BJ (cell line): ENCODE results near the gene ST7. TPM values are rescaled to one million over a fixed set of nuclear protein-coding genes. Genes with fewer than 3 reads are reported as not detected.

ENCODE experiments used
- CTCF ChIA-PET: fragments of 350-600 bp; formaldehyde crosslinking; extraction: SDS; loops from one replicate; lab custom pipeline; 2021; ENCODE audit warnings: antibody characterized with exemption, inconsistent platforms; lab: Yijun Ruan, JAX
- POLR2A ChIA-PET: fragments of 300-600 bp; sonication (Branson Sonifier 250); formaldehyde crosslinking; extraction: SDS; loops from one replicate; lab custom pipeline; 2021; ENCODE audit warnings: antibody characterized with exemption; lab: Charles Lee
- DNase-seq: peaks from one replicate; pipeline ENCODE4 v3.0.0-alpha.2; 2011; ENCODE audit warnings: low read depth
- H3K27me3 ChIP-seq: 2 replicates; pipeline ENCODE4 v1.6.0; 2011; ENCODE audit warnings: low read length; ENCODE audit not compliant: control insufficient read depth, insufficient read depth
- H3K36me3 ChIP-seq: 2 replicates; pipeline ENCODE4 v1.5.1; 2011; ENCODE audit warnings: low read length; ENCODE audit not compliant: control insufficient read depth, insufficient read depth
- H3K4me3 ChIP-seq: 2 replicates; pipeline ENCODE4 v1.5.1; 2011; ENCODE audit warnings: low read depth, mild to moderate bottlenecking, control low read depth, low read length
- polyA plus RNA-seq: library from polyadenylated mRNA; depleted of rRNA; stranded (reverse); fragments of >200 nt; gene quantifications from 2 replicates; pipeline ENCODE4 v1.2.3, GENCODE V29; 2011
- TF ChIP-seq, protein P1 (sequence below): IDR thresholded peaks from 2 replicates; pipeline ENCODE4 v1.5.1; 2011; ENCODE audit warnings: low read depth, mild to moderate bottlenecking, control low read depth, inconsistent platforms, low read length, moderate library complexity; ENCODE audit not compliant: insufficient read depth

Gene ST7
- polyA plus RNA-seq, 1 experiment: 16.0 TPM

DNA sequence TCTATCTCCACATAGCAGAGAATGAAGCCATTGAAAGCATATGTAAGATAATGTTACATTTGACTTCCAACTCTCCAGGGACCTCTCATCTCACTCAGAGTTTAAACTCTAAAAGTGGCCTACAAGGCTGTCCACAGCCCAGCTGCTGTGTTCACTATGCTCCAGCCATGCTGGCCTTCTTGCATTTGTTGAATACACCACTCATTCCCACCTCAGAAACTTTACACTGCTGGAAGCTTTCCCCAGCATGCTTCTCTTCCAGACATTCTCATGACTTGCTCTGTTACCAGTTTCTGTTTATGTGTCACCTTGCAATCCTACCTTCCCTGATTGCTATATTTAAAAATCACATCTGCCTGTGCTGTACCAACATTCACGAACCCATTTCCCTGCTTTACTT lies 202.4 kb downstream of the ST7 start:
- H3K36me3 ChIP-seq: no peaks in the 10 kb centered on the region; the same call in 1 of the 2 replicates
- no peak overlapping the region for H3K4me3 ChIP-seq
- CTCF ChIA-PET: no interaction called here
- POLR2A ChIA-PET: no interaction called here
- TF ChIP-seq, protein P1, sequence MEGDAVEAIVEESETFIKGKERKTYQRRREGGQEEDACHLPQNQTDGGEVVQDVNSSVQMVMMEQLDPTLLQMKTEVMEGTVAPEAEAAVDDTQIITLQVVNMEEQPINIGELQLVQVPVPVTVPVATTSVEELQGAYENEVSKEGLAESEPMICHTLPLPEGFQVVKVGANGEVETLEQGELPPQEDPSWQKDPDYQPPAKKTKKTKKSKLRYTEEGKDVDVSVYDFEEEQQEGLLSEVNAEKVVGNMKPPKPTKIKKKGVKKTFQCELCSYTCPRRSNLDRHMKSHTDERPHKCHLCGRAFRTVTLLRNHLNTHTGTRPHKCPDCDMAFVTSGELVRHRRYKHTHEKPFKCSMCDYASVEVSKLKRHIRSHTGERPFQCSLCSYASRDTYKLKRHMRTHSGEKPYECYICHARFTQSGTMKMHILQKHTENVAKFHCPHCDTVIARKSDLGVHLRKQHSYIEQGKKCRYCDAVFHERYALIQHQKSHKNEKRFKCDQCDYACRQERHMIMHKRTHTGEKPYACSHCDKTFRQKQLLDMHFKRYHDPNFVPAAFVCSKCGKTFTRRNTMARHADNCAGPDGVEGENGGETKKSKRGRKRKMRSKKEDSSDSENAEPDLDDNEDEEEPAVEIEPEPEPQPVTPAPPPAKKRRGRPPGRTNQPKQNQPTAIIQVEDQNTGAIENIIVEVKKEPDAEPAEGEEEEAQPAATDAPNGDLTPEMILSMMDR: no peak
- H3K27me3 ChIP-seq: no peaks in the 10 kb centered on the region
- no peak for DNase-seq

DNA sequence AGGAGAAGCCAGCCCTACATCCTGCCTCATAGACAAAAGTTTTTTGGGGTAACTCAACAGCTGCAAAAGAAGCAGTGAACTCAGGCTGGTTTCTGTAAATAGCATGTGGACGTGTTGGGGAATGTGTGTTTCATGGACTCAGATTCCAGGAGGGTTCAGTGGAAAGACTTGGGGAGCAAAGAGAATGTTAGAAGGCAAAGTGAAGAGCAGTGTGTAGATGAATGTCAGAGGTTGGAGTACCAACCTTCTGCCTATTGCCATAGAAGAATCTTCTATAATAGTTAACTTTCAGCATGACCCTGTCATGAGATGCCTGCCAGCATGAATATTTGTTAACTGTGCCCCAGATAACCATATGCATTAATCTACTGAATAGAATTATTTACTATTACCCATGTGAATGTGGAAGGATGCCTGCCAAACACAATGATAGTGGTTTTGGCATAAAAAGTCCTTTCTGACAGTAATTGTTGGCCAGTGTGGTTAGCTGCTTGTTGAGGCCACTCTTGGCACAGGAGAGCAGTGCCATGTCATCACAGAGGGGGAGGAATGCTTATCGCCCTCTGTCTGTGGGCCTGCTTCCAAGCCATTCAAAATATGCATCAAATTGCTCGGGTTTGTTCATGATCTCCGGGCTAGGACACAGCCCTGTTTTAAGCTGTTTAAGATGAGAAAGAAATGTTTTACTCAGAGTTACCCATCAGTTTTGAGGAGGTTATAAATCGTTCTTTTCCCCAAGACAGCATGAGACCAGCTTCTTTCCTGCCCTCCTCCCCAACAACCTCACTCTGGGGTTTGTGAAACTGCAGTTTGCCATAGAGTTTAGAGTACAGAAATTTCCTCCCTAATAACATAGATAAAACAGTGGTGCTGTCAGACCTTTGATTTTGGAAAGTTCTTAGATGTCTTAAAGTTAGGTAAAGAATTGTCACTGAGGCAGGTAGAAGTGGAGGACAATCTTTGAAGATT lies 204.2 kb downstream of the ST7 start:
- no peaks in the 10 kb centered on the region; the same call in 1 of the 2 replicates for H3K36me3 ChIP-seq
- DNase-seq: peak; percentile 46
- H3K4me3 ChIP-seq: no peak overlapping the region
- no peaks in the 10 kb centered on the region for H3K27me3 ChIP-seq
- TF ChIP-seq, protein P1: peak; percentile 48
- CTCF ChIA-PET: interaction anchor here (0.9 to 2.6 kb wide), 2 partner anchors 23 to 30 kb away, joined by 4 to 11 read pairs; no protein-coding TSS in a partner anchor
- POLR2A ChIA-PET: interaction anchor here (0.6 kb wide), 1 partner anchor 35 kb away, joined by 3 read pairs; no protein-coding TSS in a partner anchor

DNA sequence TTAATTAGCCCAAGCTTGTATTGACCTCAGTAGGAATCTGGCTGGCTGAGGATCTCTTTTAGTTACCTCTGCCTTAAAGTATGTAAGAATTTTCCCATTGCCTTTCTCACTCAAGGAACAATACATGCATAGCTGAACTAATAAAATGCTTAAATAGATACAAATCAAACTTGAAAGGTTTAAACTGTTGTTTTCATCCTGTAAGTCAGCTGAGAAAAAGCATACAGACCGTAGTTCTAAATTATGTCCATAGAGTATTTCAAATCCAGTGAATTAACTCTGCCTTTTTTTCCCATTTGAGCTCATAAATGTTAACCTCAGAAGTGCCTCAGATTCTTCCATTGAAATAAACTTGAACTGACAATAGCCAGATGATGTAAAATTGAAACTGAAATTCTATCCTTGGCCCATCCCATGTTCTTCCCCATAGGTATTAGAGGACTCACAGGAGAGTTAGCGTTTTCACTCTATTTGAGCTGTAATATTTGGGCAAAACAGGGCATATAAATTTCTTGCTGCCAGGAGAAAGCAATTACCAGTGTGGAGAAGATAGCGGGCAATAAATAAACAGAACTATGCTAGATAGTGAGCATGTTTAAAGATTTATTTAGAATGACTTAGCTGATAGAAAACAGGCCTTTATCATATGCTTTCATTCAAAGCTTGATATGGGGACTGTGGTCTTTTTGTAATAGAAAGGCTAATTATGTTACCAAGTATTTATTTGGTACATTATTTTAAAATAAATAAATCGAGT lies 205.8 kb downstream of the ST7 start:
- Histone ChIP-seq H3K4me3 (no peak overlapping the region), H3K27me3 (no peaks in the 10 kb centered on the region), H3K36me3 (no peaks in the 10 kb centered on the region; the same call in 1 of the 2 replicates)
- ChIA-PET POLR2A (no interaction called here), CTCF (interaction anchor here (0.5 to 2.6 kb wide), 3 partner anchors 25 to 804 kb away, joined by 3 to 11 read pairs (median 3); no protein-coding TSS in a partner anchor)
- TF ChIP-seq, protein P1: no peak
- peak; percentile 50 for DNase-seq

DNA sequence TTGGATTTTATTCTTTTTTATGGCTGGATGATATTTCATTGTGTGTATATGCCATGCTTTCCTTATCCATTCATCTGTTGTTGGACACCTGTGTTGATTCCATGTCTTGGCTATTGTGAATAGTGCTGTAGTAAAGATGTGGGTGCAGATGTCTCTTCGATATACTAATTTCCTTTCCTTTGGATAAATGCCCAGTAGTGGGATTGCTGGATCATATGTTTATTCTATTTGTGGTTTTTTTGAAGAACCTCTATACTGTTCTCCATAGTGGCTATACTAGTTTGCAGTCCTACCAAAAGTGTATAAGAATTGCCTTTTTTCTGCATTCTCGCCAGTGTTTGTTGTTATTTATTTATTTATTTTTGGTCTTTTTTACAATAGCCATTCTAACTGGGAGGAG lies 209.8 kb downstream of the ST7 start:
- no peak overlapping the region for H3K4me3 ChIP-seq
- CTCF ChIA-PET: no interaction called here
- H3K36me3 ChIP-seq: no peaks in the 10 kb centered on the region
- no peaks in the 10 kb centered on the region for H3K27me3 ChIP-seq
- DNase-seq: no peak
- TF ChIP-seq, protein P1: no peak
- POLR2A ChIA-PET: no interaction called here
